A549 (cell line): ENCODE results near the gene TMEM140. TPM values are rescaled to one million over a fixed set of nuclear protein-coding genes. Genes with fewer than 3 reads are reported as not detected.

Source experiments
- ATAC-seq, 2 experiments: fragments of 200-7000 bp in 1 of 2; fragments of >200 bp in 1 of 2; cut with Nextera tagmentation in 1 of 2; cut with Tn5 transposase in 1 of 2; 3 replicates each; pipeline versions ENCODE4 v1.8.0 to v1.9.1; 2018 to 2020; ENCODE audit warnings: mild to moderate bottlenecking in 1 of 2, moderate library complexity in 1 of 2
- CTCF ChIA-PET: fragments of 300-600 bp; sonication (Branson Sonifier 250); formaldehyde crosslinking; extraction: SDS; loops from one replicate; lab custom pipeline; 2021; ENCODE audit warnings: antibody characterized with exemption, inconsistent platforms; lab: Yijun Ruan, JAX
- POLR2A ChIA-PET: fragments of 350-600 bp; formaldehyde crosslinking; extraction: SDS; loops from one replicate; lab custom pipeline; 2021; ENCODE audit warnings: antibody characterized with exemption, inconsistent platforms; lab: Yijun Ruan, JAX
- DNase-seq, 2 experiments: peaks; one replicate each; pipeline versions ENCODE4 v3.0.0 to v3.0.0-alpha.2; 2011 to 2016; ENCODE audit warnings: low read depth in 1 of 2, low spot score in 1 of 2
- FAIRE-seq: peaks from 2 replicates; lab custom pipeline; 2011; peaks lifted over from hg19 to GRCh38; lab: Jason Lieb, UNC
- H3K27ac ChIP-seq, 2 experiments: fragments of >200 bp; sonication (Bioruptor Twin); formaldehyde crosslinking; 3 replicates each; pipeline ENCODE4 v1.5.1; 2016 to 2017
- H3K4me1 ChIP-seq: fragments of >200 bp; sonication (Bioruptor Twin); formaldehyde crosslinking; 3 replicates; pipeline ENCODE4 v1.6.1; 2016
- H3K4me2 ChIP-seq: fragments of >200 bp; sonication (Bioruptor Twin); formaldehyde crosslinking; 3 replicates; pipeline ENCODE4 v1.6.1; 2016
- H3K4me3 ChIP-seq: fragments of >200 bp; sonication (Bioruptor Twin); formaldehyde crosslinking; 3 replicates; pipeline ENCODE4 v1.5.1; 2016
- H3K9me3 ChIP-seq: fragments of >200 bp; sonication (Bioruptor Twin); formaldehyde crosslinking; 3 replicates; pipeline ENCODE4 v1.6.1; 2016
- CEBPB ChIP-seq, 2 experiments: fragments of >200 bp in 1 of 2; sonication (Bioruptor Twin) in 1 of 2; formaldehyde crosslinking in 1 of 2; IDR thresholded peaks; 2 replicates each; pipeline ENCODE4 v1.6.1; 2012 to 2016
- CHD2 ChIP-seq: fragments of 150-350 bp; IDR thresholded peaks from 2 replicates; pipeline ENCODE4 v1.6.1; 2014; ENCODE audit warnings: low read length; ENCODE audit not compliant: partially characterized antibody
- CHD4 ChIP-seq: fragments of 200-600 bp; sonication (generic); IDR thresholded peaks from 2 replicates; pipeline ENCODE4 v1.6.1; 2016; ENCODE audit warnings: antibody characterized with exemption, mild to moderate bottlenecking, borderline replicate concordance
- EHF ChIP-seq: fragments of 250-450 bp; sonication (Bioruptor Pico); IDR thresholded peaks from 2 replicates; pipeline ENCODE4 v1.5.0; 2020; ENCODE audit warnings: mild to moderate bottlenecking
- EP300 ChIP-seq, 2 experiments: fragments of >200 bp; sonication (Bioruptor Twin); formaldehyde crosslinking; IDR thresholded peaks; 2 replicates in 1 of 2; 3 replicates in 1 of 2; pipeline ENCODE4 v1.6.1; 2016 to 2017
- FOSB ChIP-seq: fragments of 250-450 bp; sonication (Bioruptor Pico); IDR thresholded peaks from 2 replicates; pipeline ENCODE4 v1.5.0; 2020; ENCODE audit warnings: mild to moderate bottlenecking, moderate library complexity
- FOSL2 ChIP-seq, 2 experiments: fragments of 450-650 bp in 1 of 2; fragments of >200 bp in 1 of 2; sonication (Bioruptor Twin) in 1 of 2; formaldehyde crosslinking; IDR thresholded peaks; 2 replicates each; pipeline versions ENCODE4 v1.5.0 to v1.6.1; 2016 to 2020; ENCODE audit warnings: mild to moderate bottlenecking in 1 of 2, moderate library complexity in 1 of 2
- FOXS1 ChIP-seq: fragments of 250-450 bp; sonication (Bioruptor Pico); IDR thresholded peaks from 2 replicates; pipeline ENCODE4 v1.5.0; 2020; ENCODE audit warnings: mild to moderate bottlenecking, moderate library complexity
- HEYL ChIP-seq: fragments of 250-450 bp; sonication (Bioruptor Pico); IDR thresholded peaks from 2 replicates; pipeline ENCODE4 v1.8.0; 2021; ENCODE audit warnings: mild to moderate bottlenecking, moderate library complexity
- HOXA7 ChIP-seq: fragments of 250-450 bp; sonication (Bioruptor Pico); IDR thresholded peaks from 2 replicates; pipeline ENCODE4 v1.5.0; 2020; ENCODE audit warnings: mild to moderate bottlenecking, moderate library complexity
- HOXB13 ChIP-seq: fragments of 250-450 bp; sonication (Bioruptor Pico); IDR thresholded peaks from 2 replicates; pipeline ENCODE4 v1.5.0; 2020; ENCODE audit warnings: low read depth, mild to moderate bottlenecking, moderate library complexity
- KDM1A ChIP-seq: fragments of 200-600 bp; sonication (generic); IDR thresholded peaks from 2 replicates; pipeline ENCODE4 v1.6.1; 2016; ENCODE audit warnings: low read depth, mild to moderate bottlenecking
- MAZ ChIP-seq: fragments of 150-350 bp; IDR thresholded peaks from 2 replicates; pipeline ENCODE4 v1.6.1; 2014; ENCODE audit warnings: antibody characterized with exemption, low read depth, low read length, borderline replicate concordance
- MYC ChIP-seq: IDR thresholded peaks from 2 replicates; pipeline ENCODE4 v1.6.1; 2012; ENCODE audit warnings: mild to moderate bottlenecking, inconsistent platforms, low read length, improper control_type of control experiment, borderline replicate concordance
- NPAS2 ChIP-seq: fragments of 250-450 bp; sonication (Bioruptor Pico); IDR thresholded peaks from 2 replicates; pipeline ENCODE4 v1.8.0; 2022; ENCODE audit warnings: mild to moderate bottlenecking, moderate library complexity, borderline replicate concordance
- PHF8 ChIP-seq: fragments of 200-600 bp; sonication (generic); IDR thresholded peaks from 2 replicates; pipeline ENCODE4 v1.6.1; 2016; ENCODE audit warnings: low read depth, mild to moderate bottlenecking, antibody characterized with exemption, moderate library complexity, borderline replicate concordance
- RAD21 ChIP-seq, 2 experiments: fragments of >200 bp in 1 of 2; sonication (Bioruptor Twin) in 1 of 2; formaldehyde crosslinking in 1 of 2; IDR thresholded peaks in 1 of 2; conservative IDR thresholded peaks in 1 of 2; 2 replicates in 1 of 2; 3 replicates in 1 of 2; pipeline ENCODE4 v1.6.1; 2012 to 2018; ENCODE audit warnings: inconsistent platforms in 1 of 2
- ZSCAN20 ChIP-seq: fragments of 250-450 bp; sonication (Bioruptor Pico); IDR thresholded peaks from 2 replicates; pipeline ENCODE4 v1.8.0; 2022; ENCODE audit warnings: mild to moderate bottlenecking, moderate library complexity
- WGBS: methylation state at CpG from one replicate; pipeline ENCODE4 v1.1.6; 2017; ENCODE audit errors: missing lambda C conversion rate; 5-methylcytosine and 5-hydroxymethylcytosine counted together
- polyA plus RNA-seq, 4 experiments: library from polyadenylated mRNA; depleted of rRNA in 3 of 4; stranded (reverse); fragments of >200 nt; fragmentation: RNase III in 1 of 4; extraction: RNeasy Plus Mini Kit Qiagen cat#74134 plus additional on column Dnase treatment in 1 of 4; gene quantifications; 2 replicates in 3 of 4; 3 replicates in 1 of 4; pipeline ENCODE4 v1.2.3, GENCODE V29; 2011 to 2017
- TF ChIP-seq, protein P1 (sequence below): fragments of 250-450 bp; sonication (Bioruptor Pico); IDR thresholded peaks from 2 replicates; pipeline ENCODE4 v1.5.0; 2020; ENCODE audit warnings: low read depth, mild to moderate bottlenecking, moderate library complexity

The TMEM140 gene
- polyA plus RNA-seq, 2 of the 4 experiments (the other 2 are of a cell fraction) = 0.72 to 0.87 TPM

DNA sequence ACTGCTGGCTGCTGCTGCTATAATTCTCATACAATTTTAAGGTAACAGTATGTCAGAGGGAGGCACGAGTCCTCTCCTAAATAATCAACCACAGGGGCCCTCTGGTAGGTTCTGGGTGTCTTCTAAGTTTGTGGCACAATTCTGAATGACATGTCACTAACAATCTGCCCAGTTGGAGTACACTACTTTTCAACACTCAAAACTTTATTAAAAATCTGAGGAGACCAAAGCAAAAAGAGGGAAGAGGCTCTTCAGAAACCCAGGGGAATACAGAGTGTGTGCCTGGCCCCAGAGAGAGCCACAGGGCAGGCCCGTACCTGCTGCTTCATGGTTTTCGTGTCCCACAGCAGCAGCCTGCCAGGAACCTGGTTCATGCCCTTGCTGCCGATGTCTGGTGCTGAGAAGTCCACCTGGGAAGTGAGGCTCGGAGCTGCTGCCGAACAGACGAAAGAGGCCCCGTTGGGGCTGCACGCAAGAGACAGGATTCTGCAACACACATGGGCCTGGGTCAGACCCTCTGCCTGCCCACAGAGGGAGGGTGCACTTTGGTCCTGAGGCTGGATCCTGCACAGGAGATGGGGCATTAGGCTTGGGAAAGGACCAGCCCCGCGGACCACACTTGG is 45.2 kb downstream of the TMEM140 start (continued):
- TF ChIP-seq CHD2 (no peak), HOXA7 (CRISPR knock-in tag) (no peak)

DNA sequence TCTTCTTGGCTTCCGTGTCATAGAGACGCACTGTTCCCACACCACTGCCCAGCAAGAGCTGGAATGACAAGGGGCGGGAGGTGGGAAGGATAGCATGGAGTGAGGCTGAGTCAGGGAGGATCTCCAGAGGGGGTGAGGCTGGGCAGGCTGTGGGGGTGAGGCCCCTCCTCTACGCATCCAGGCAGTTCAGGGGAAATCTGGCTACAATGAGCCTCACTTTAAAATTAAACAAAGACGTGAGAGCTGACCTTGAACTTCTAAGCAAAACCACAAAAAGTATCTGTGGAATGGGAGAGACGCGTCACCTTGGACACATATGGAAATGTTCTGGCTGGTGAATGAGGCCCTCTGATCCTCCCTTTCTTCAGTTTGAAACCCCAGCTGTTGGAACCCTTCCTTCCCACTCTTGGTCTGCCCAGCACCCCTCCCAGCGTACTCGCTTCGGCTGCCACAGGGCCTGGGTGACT is 45.8 kb downstream of the TMEM140 start:
- no peak overlapping the region for H3K27ac ChIP-seq
- CTCF ChIA-PET = interaction anchor here (0.6 kb wide), 1 partner anchor 563 kb away, joined by 3 read pairs; no protein-coding TSS in a partner anchor
- no peaks in the 10 kb centered on the region for H3K9me3 ChIP-seq
- ATAC-seq = no peak
- WGBS = 89% methylated on average over 10 of the region's 10 CpGs
- H3K4me1 ChIP-seq = no peaks in the 10 kb centered on the region
- POLR2A ChIA-PET = no interaction called here
- no peak for DNase-seq
- TF ChIP-seq FOSB (CRISPR knock-in tag) = no peak
- TF ChIP-seq EHF (CRISPR knock-in tag) = no peak
- no peak for TF ChIP-seq MYC
- no peak for TF ChIP-seq CEBPB (IDR thresholded peaks at IDR 0.05)
- TF ChIP-seq RAD21 (conservative IDR thresholded peaks at IDR 0.05 in 1 of 2, IDR thresholded peaks at IDR 0.05 in 1 of 2) = no peak
- no peak for TF ChIP-seq NPAS2 (CRISPR knock-in tag)
- no peak for TF ChIP-seq HEYL (CRISPR knock-in tag)
- TF ChIP-seq KDM1A = no peak
- TF ChIP-seq PHF8 = no peak
- TF ChIP-seq ZSCAN20 = no peak
- TF ChIP-seq HOXB13 (CRISPR knock-in tag) = no peak
- TF ChIP-seq CHD4 = no peak
- no peak for TF ChIP-seq FOSL2 (IDR thresholded peaks at IDR 0.05)
- TF ChIP-seq FOSL2 (CRISPR knock-in tag; IDR thresholded peaks at IDR 0.05) = no peak
- TF ChIP-seq, protein P1, sequence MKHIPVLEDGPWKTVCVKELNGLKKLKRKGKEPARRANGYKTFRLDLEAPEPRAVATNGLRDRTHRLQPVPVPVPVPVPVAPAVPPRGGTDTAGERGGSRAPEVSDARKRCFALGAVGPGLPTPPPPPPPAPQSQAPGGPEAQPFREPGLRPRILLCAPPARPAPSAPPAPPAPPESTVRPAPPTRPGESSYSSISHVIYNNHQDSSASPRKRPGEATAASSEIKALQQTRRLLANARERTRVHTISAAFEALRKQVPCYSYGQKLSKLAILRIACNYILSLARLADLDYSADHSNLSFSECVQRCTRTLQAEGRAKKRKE = no peak
- TF ChIP-seq EP300 (IDR thresholded peaks at IDR 0.05) = no peak
- TF ChIP-seq FOXS1 (CRISPR knock-in tag) = no peak
- no peak for TF ChIP-seq CHD2
- TF ChIP-seq MAZ = no peak
- no peak overlapping the region for H3K4me2 ChIP-seq
- FAIRE-seq = no peak
- no peak overlapping the region for H3K4me3 ChIP-seq

GRCh38 chr7:135194494-135195095 is 46.7 kb downstream of the TMEM140 start:
- Histone ChIP-seq H3K9me3 (no peaks in the 10 kb centered on the region), H3K4me2 (no peak overlapping the region), H3K4me3 (no peak overlapping the region), H3K27ac (no peak overlapping the region)
- TF ChIP-seq, protein P1 = no peak
- no peak for TF ChIP-seq EHF (CRISPR knock-in tag)
- TF ChIP-seq, all 56 proteins: peak for 0
- ChIA-PET CTCF (interaction anchor here (0.6 to 1.2 kb wide), 2 partner anchors 16 to 564 kb away, joined by 3 to 4 read pairs; no protein-coding TSS in a partner anchor), POLR2A (no interaction called here)
- WGBS = 88% methylated on average over 12 of the region's 12 CpGs
- no peaks in the 10 kb centered on the region for H3K4me1 ChIP-seq
- no peak for DNase-seq
- FAIRE-seq = no peak
- ATAC-seq = no peak
